Endodermal cell (in vitro differentiated cells): ENCODE results near the gene CAMTA1. TPM values are rescaled to one million over a fixed set of nuclear protein-coding genes. Genes with fewer than 3 reads are reported as not detected.
"Not testable (repeated sequence)": the region's sequence is repeated elsewhere in the genome, so short reads cannot be mapped to it uniquely, and the experiment has no call there.

ENCODE experiments used
- DNase-seq: peaks from one replicate; pipeline ENCODE4 v3.0.0-alpha.2; 2017
- H3K27ac ChIP-seq: 2 replicates; pipeline ENCODE4 v1.5.1; 2013; ENCODE audit warnings: mild to moderate bottlenecking, low read depth, low read length, moderate library complexity
- H3K27me3 ChIP-seq: 2 replicates; pipeline ENCODE4 v1.6.1; 2013; ENCODE audit warnings: mild to moderate bottlenecking, low read length, moderate library complexity; ENCODE audit not compliant: insufficient read depth, control insufficient read depth, poor library complexity, severe bottlenecking
- H3K36me3 ChIP-seq: 2 replicates; pipeline ENCODE4 v1.7.0; 2013; ENCODE audit warnings: mild to moderate bottlenecking, low read length, moderate library complexity; ENCODE audit not compliant: control insufficient read depth, insufficient read depth
- H3K4me1 ChIP-seq: one replicate; pipeline ENCODE4 v1.7.0; 2013; ENCODE audit warnings: low read length; ENCODE audit not compliant: control insufficient read depth, insufficient read depth
- H3K4me3 ChIP-seq: 2 replicates; pipeline ENCODE4 v1.5.1; 2013; ENCODE audit warnings: mild to moderate bottlenecking, low read length, moderate library complexity
- H3K9ac ChIP-seq: 2 replicates; pipeline ENCODE4 v1.6.1; 2013; ENCODE audit warnings: mild to moderate bottlenecking, low read length, moderate library complexity; ENCODE audit not compliant: poor library complexity, severe bottlenecking; ENCODE audit errors: extremely low read depth
- H3K9me3 ChIP-seq: 2 replicates; pipeline ENCODE4 v1.6.1; 2013; ENCODE audit warnings: mild to moderate bottlenecking, low read length, moderate library complexity; ENCODE audit not compliant: control insufficient read depth
- H3K27ac Mint-ChIP-seq: 2 replicates; pipeline ENCODE4 v1.8.0; 2020; ENCODE audit warnings: mixed read lengths
- H3K27me3 Mint-ChIP-seq: 2 replicates; pipeline ENCODE4 v1.8.0; 2021; ENCODE audit warnings: mild to moderate bottlenecking, mixed read lengths; ENCODE audit not compliant: insufficient read depth
- H3K36me3 Mint-ChIP-seq: 2 replicates; pipeline ENCODE4 v1.8.0; 2020; ENCODE audit warnings: low read depth, mixed read lengths
- H3K4me1 Mint-ChIP-seq: 2 replicates; pipeline ENCODE4 v1.8.0; 2020; ENCODE audit warnings: mixed read lengths
- H3K4me3 Mint-ChIP-seq: 2 replicates; pipeline ENCODE4 v1.8.0; 2020; ENCODE audit warnings: mild to moderate bottlenecking, moderate library complexity, mixed read lengths
- H3K9me3 Mint-ChIP-seq: 2 replicates; pipeline ENCODE4 v1.8.0; 2020; ENCODE audit warnings: mild to moderate bottlenecking, mixed read lengths
- CTCF ChIP-seq: fragments of 200-600 bp; sonication (generic); conservative IDR thresholded peaks from 2 replicates; pipeline ENCODE4 v1.5.0; 2021; ENCODE audit warnings: antibody characterized with exemption, mild to moderate bottlenecking
- WGBS, 2 experiments: methylation state at CpG; one replicate each; pipeline versions ENCODE4 v1.1.5 to v1.1.7; 2013; ENCODE audit warnings: missing lambda C conversion rate in 2 of 2, mixed read lengths in 1 of 2; ENCODE audit not compliant: insufficient coverage in 1 of 2, insufficient read length in 1 of 2; 5-methylcytosine and 5-hydroxymethylcytosine counted together
- long read RNA-seq, 4 experiments: library from polyadenylated mRNA in 2 of 4; library from RNA in 1 of 4; library from capped mRNA in 1 of 4; stranded (forward) in 3 of 4; unstranded in 1 of 4; transcript quantifications; one replicate each; pipeline ENCODE4 v2.0.0, GENCODE V29; 2020 to 2021; ENCODE audit warnings: inconsistent platforms in 1 of 4
- polyA plus RNA-seq, 2 experiments: library from polyadenylated mRNA; stranded (reverse); fragments of 50-300 nt; gene quantifications; one replicate each; pipeline ENCODE4 v1.2.3, GENCODE V29; 2013
- total RNA-seq, 2 donors: library from RNA; stranded (reverse); fragmentation: NEBNext Ultra II Directional in 1 of 2; extraction: Animal tissue kit (Norgen Biotek cat#: 25700) in 1 of 2; gene quantifications; 2 replicates in 1 of 2; 3 replicates in 1 of 2; pipeline ENCODE4 v1.2.1, GENCODE V29; 2021

Gene CAMTA1
- total RNA-seq: 100 to 1,000 TPM; 123 to 137 TPM
- 157 TPM for polyA plus RNA-seq (2013, experiment 1 of 2)
- polyA plus RNA-seq (2013, experiment 2 of 2): 138 TPM
- long read RNA-seq, experiment 1, transcript CAMTA1-213 (3 exons, 538 nt): minor isoform, 5 of 38 reads
- long read RNA-seq, experiment 1, transcript CAMTA1-208 (4 exons, 567 nt): major isoform, 24 of 38 reads
- long read RNA-seq, experiment 1, partial matches to known transcripts: 1 of 38 reads
- long read RNA-seq, experiment 1, other reads (novel, unspliced or antisense): 3 of 38 reads
- long read RNA-seq, experiment 2, transcript CAMTA1-209 (4 exons, 863 nt): minor isoform, 8 of 207 reads
- long read RNA-seq, experiment 2, transcript CAMTA1-202 (5 exons, 431 nt): minor isoform, 11 of 207 reads
- long read RNA-seq, experiment 2, transcript CAMTA1-213 (3 exons, 538 nt): minor isoform, 21 of 207 reads
- long read RNA-seq, experiment 2, transcript CAMTA1-208 (4 exons, 567 nt): major isoform, 119 of 207 reads
- long read RNA-seq, experiment 2, partial matches to known transcripts: 7 of 207 reads
- long read RNA-seq, experiment 2, other reads (novel, unspliced or antisense): 39 of 207 reads
- long read RNA-seq, experiment 3, transcript CAMTA1-208 (4 exons, 567 nt): minor isoform, 9 of 51 reads
- long read RNA-seq, experiment 3, transcript CAMTA1-202 (5 exons, 431 nt): major isoform, 13 of 51 reads
- long read RNA-seq, experiment 3, transcript CAMTA1-213 (3 exons, 538 nt): minor isoform, 5 of 51 reads
- long read RNA-seq, experiment 3, partial matches to known transcripts: 5 of 51 reads
- long read RNA-seq, experiment 3, other reads (novel, unspliced or antisense): 19 of 51 reads
- long read RNA-seq, experiment 4, transcript CAMTA1-208 (4 exons, 567 nt): major isoform, 23 of 51 reads
- long read RNA-seq, experiment 4, transcript CAMTA1-209 (4 exons, 863 nt): minor isoform, 5 of 51 reads
- long read RNA-seq, experiment 4, transcript CAMTA1-202 (5 exons, 431 nt): minor isoform, 9 of 51 reads
- long read RNA-seq, experiment 4, partial matches to known transcripts: 1 of 51 reads
- long read RNA-seq, experiment 4, other reads (novel, unspliced or antisense): 11 of 51 reads

- Mint-ChIP-seq H3K36me3 (peaks cover 11% of the 10 kb centered on the region), H3K4me3 (peak within 1 kb of the TSS; percentile 86), H3K27me3 (no peaks in the 10 kb centered on the region), H3K4me1 (peaks cover 41% of the 10 kb centered on the region), H3K9me3 (no peaks in the 10 kb centered on the region), H3K27ac (peak within 1 kb of the TSS; percentile 94)
- H3K36me3 ChIP-seq: no peaks in the 10 kb centered on the region
- no peak for TF ChIP-seq CTCF
- H3K27me3 ChIP-seq: no peaks in the 10 kb centered on the region
- H3K4me1 ChIP-seq: peaks cover 8% of the 10 kb centered on the region
- peak within 1 kb of the TSS; percentile 90 for H3K4me3 ChIP-seq
- 0% methylated on average over 3 to 63 of the region's 69 CpGs for WGBS, 2 experiments
- H3K9me3 ChIP-seq: no peaks in the 10 kb centered on the region
- no peak for DNase-seq
- peak within 1 kb of the TSS; percentile 95 for H3K9ac ChIP-seq
- peak within 1 kb of the TSS; percentile 98 for H3K27ac ChIP-seq
Measured at GRCh38 chr1:6785318-6785727, at the start of gene CAMTA1. Gene CAMTA1, plus strand, starts transcription at chr1:6785454. Its CDS starts 77 bp downstream, at chr1:6785531.

- H3K27me3 ChIP-seq: no peaks in the 10 kb centered on the region
- no peak overlapping the region for H3K4me3 ChIP-seq
- peaks cover 6% of the 10 kb centered on the region for H3K4me1 Mint-ChIP-seq
- H3K27ac ChIP-seq: no peak overlapping the region
- no peak for TF ChIP-seq CTCF
- no peak overlapping the region for H3K27ac Mint-ChIP-seq
- H3K4me3 Mint-ChIP-seq: no peak overlapping the region
- WGBS, 2 experiments: 91% methylated on average over 9 to 21 of the region's 30 CpGs
- no peaks in the 10 kb centered on the region for H3K36me3 ChIP-seq
- no peaks in the 10 kb centered on the region for H3K9me3 ChIP-seq
- no peak for DNase-seq
- H3K27me3 Mint-ChIP-seq: peaks cover 7% of the 10 kb centered on the region
- H3K9me3 Mint-ChIP-seq: no peaks in the 10 kb centered on the region
- no peaks in the 10 kb centered on the region for H3K4me1 ChIP-seq
- no peaks in the 10 kb centered on the region for H3K36me3 Mint-ChIP-seq
- no peak overlapping the region for H3K9ac ChIP-seq
Measured at GRCh38 chr1:6738987-6739676, 46.1 kb upstream of the CAMTA1 start.

GRCh38 chr1:6742676-6743188 is 42.5 kb upstream of the CAMTA1 start:
- H3K9me3 ChIP-seq, H3K36me3 Mint-ChIP-seq, DNase-seq, H3K4me1 ChIP-seq, H3K4me1 Mint-ChIP-seq, H3K36me3 ChIP-seq, H3K9me3 Mint-ChIP-seq, H3K27me3 Mint-ChIP-seq, H3K9ac ChIP-seq, H3K27ac ChIP-seq, H3K27me3 ChIP-seq, H3K4me3 Mint-ChIP-seq, H3K4me3 ChIP-seq: not testable (repeated sequence)
- WGBS, 2 experiments: 89 to 97% methylated on average over 5 to 7 of the region's 7 CpGs
- peak overlapping the region; percentile 52 for H3K27ac Mint-ChIP-seq
